GM21576 (cell line): ENCODE results near the gene HSDL2.

Experiments used
- ATAC-seq: cut with Tn5 transposase; IDR thresholded peaks from one replicate; pipeline ENCODE4 v1.9.1; 2021; ENCODE audit warnings: mild to moderate bottlenecking, moderate library complexity; ENCODE audit not compliant: unreplicated experiment

HSDL2 gene

GRCh38 chr9:112443636-112444035 is 63.7 kb downstream of the HSDL2 start:
- no peak for ATAC-seq

GRCh38 chr9:112445196-112445595 is 65.3 kb downstream of the HSDL2 start:
- no peak for ATAC-seq

- no peak for ATAC-seq
Observed at GRCh38 chr9:112446080-112446479, 66.2 kb downstream of the HSDL2 start.

GRCh38 chr9:112446526-112446925 is 66.6 kb downstream of the HSDL2 start:
- no peak for ATAC-seq

DNA sequence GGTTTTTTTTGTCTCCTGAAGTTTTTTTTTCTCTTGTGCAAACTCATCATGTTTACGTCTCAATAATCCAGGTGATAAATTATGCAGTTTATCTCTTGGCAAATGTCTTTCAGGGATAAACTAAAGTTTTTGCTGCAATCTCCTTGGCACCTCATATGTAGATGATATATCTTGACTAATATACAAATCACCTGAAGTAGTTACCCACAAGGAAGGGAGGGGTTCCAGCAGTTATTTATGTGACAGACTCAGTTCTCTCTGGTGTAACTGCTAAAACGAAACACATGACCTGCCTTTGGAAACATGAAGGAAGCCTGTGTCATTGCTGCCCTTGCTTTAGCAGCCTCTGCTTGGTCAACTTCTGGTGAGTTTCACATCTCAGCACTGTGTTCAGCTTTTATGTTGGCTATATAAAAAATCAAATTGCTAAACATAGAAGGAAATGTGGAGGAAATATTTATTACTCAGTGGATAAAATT is 67.4 kb downstream of the HSDL2 start:
- ATAC-seq: no peak

- no peak for ATAC-seq
Observed at GRCh38 chr9:112462855-112463254, 82.9 kb downstream of the HSDL2 start.

DNA sequence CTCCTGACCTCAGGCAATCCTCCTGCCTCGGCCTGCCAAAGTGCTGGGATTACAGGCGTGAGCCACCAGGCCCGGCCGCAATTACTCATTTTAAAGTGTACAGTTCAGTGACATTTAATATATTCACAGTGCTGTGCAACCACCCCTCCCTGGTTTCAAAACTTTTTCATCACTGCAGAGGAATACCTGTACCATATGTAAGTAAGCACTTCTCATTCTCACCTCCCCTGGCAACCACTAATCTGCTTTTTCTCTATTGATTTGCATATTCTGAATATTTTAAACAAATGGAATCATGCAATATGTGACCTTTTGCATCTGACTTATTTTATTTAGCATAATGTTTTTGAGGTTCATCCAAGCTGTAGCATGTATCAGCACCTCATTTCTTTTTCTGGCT is 85.4 kb downstream of the HSDL2 start:
- ATAC-seq: no peak

GRCh38 chr9:112472996-112473395 is 93.1 kb downstream of the HSDL2 start:
- no peak for ATAC-seq

DNA sequence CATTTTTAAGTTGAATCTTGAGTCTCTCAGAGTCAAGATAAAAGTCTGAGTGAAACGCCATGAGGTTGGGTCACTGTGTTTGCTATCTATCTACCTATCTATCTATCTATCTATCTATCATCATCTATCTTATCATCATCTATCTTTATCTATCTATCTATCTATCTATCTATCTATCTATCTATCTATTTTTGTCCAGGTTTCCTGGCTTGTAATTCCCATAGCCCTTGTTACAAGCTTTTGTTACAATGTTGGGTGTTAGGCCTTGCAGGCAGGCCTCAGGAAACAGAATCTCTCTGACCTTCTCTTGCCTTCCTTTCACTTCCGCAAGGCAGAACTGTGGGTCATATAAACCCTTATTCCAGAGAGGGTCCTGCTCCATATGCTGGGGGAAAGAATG is 94.1 kb downstream of the HSDL2 start:
- ATAC-seq: no peak

GRCh38 chr9:112475318-112475717 is 95.4 kb downstream of the HSDL2 start:
- ATAC-seq: no peak

GRCh38 chr9:112477330-112477729 is 97.4 kb downstream of the HSDL2 start:
- no peak for ATAC-seq

DNA sequence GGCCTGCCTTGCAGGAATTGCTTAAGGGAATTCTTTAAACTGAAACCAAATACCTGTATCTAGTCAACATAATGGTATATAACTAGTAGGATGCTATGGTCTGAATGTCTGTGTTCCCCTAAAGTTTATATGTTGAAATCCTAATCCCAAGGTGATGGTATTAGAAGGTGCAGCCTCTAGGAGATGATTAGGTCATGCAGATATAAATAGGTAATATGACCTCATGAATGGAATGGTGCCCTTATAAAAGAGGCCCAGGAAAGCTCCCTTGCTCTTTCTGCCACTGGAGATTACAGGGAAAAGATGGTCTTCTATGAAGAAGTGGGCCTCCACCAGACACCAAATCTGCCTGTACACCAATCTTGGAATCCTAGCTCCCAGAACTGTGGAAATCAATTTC is 99.3 kb downstream of the HSDL2 start:
- no peak for ATAC-seq

DNA sequence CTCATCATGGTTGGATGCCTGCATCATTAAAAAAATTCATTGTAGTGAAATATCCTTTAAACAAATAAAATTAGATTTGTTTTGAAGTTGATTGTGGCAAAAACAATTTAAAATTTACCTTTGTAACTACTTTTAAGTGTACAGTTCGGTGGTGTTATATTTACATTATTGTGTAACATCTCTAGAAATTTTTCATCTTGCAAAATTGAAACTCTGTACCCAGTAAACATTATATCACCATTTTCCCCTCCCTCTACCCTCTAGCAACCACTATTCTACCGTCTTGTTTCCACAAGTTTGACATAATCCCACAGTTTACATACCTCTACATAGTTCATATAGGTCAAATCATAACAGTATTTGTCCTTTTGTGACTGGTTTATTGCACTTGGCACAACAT is 104.7 kb downstream of the HSDL2 start:
- ATAC-seq: no peak

DNA sequence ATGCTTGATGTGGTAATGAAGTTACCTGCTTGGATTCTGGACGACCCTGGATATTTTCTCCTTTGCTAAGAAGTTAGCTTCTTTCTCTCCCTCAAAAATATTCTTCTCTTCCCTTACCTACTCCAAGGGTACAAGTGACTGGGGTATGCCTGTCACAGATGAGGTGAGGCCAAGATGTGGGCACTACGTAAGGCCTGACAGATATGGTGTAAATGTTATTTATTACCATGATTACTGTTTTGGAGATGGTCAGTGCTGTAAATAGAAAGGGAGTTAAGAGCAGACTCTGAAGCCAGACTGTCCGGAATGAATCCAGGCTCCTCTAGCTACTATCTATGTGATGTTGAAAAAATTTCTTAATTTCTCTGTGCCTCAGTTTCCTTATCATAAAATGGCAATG is 105.7 kb downstream of the HSDL2 start:
- ATAC-seq: no peak

- peak; percentile 91 for ATAC-seq
Observed at GRCh38 chr9:112486221-112487007, 106.5 kb downstream of the HSDL2 start, which contains the start of gene KIAA1958. Gene KIAA1958, plus strand, starts transcription at chr9:112486827. Its CDS starts 87,254 bp downstream, at chr9:112574081.

- ATAC-seq: peak; percentile 35
Observed at GRCh38 chr9:112487008-112487798, 107.3 kb downstream of the HSDL2 start.

DNA sequence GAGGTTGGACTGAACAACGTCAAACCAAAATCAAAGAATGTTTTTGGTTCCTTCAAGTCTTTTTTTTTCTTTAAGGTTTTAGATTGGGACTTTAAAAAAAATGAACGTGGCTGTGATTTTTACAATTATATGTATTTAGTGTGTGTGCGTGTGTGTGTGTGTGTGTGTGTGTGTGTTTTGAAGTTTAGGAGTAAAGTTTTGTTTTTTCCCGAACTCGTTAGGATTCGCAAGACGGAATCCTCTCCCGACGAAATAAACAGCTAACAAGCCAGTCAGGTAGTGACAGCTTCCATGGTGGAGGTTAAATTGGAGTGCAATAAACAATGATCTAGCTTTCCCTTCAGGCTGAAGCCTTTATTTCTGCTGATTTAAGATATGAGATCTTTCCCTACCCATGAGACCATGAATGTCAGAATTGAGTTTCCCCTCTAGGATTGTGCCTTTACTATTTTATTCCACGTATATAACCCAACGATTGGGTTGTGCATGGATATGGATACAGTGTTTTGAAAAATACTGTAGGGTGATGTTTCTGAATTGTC is 108.0 kb downstream of the HSDL2 start:
- ATAC-seq: no peak

GRCh38 chr9:112489039-112489546 is 109.2 kb downstream of the HSDL2 start:
- no peak for ATAC-seq

GRCh38 chr9:112489876-112490666 is 110.2 kb downstream of the HSDL2 start:
- ATAC-seq: no peak

- ATAC-seq: no peak
Observed at GRCh38 chr9:112493393-112494137, 113.7 kb downstream of the HSDL2 start.
